Esophagus squamous epithelium (tissue), 5 donors: Measurements from ENCODE around the gene SMCP. TPM values are rescaled to one million over a fixed set of nuclear protein-coding genes. Genes with fewer than 3 reads are reported as not detected.

Experiments
- DNase-seq: peaks from one replicate; lab custom pipeline; 2025; lab: John Stamatoyannopoulos, UW
- H3K27ac ChIP-seq, 4 donors: fragments of 200-600 bp; sonication (generic); one replicate each; pipeline ENCODE4 v1.5.1; 2016 to 2019; ENCODE audit warnings: mild to moderate bottlenecking in 1 of 4
- H3K27me3 ChIP-seq, 4 donors: fragments of 200-600 bp; sonication (generic); 1 replicate in 3 of 4; 2 replicates in 1 of 4; pipeline versions ENCODE4 v1.5.1 to v1.6.0; 2017 to 2021; ENCODE audit warnings: antibody characterized with exemption in 1 of 4
- H3K36me3 ChIP-seq, 3 donors: fragments of 200-600 bp; sonication (generic); one replicate each; pipeline ENCODE4 v1.5.1; 2016 to 2019
- H3K4me1 ChIP-seq, 3 donors: fragments of 200-600 bp; sonication (generic); one replicate each; pipeline ENCODE4 v1.5.1; 2017 to 2019
- H3K4me3 ChIP-seq, 4 donors: fragments of 200-600 bp; sonication (generic); 1 replicate in 3 of 4; 2 replicates in 1 of 4; pipeline ENCODE4 v1.5.1; 2016 to 2019; ENCODE audit warnings: mild to moderate bottlenecking in 2 of 4, moderate library complexity in 1 of 4
- H3K9me3 ChIP-seq, 3 donors: fragments of 200-600 bp; sonication (generic); one replicate each; pipeline ENCODE4 v1.5.1; 2016 to 2019
- CTCF ChIP-seq, 6 experiments: fragments of 450-650 bp in 4 of 6; fragments of 200-600 bp in 2 of 6; sonication (generic) in 2 of 6; IDR thresholded peaks; one replicate each; pipeline ENCODE4 v1.5.1; 2016 to 2019; ENCODE audit warnings: antibody characterized with exemption in 6 of 6, mild to moderate bottlenecking in 4 of 6, moderate library complexity in 4 of 6
- POLR2A ChIP-seq, 4 donors: fragments of 450-650 bp; IDR thresholded peaks; one replicate each; pipeline ENCODE4 v1.6.1; 2017; ENCODE audit warnings: antibody characterized with exemption in 4 of 4, mild to moderate bottlenecking in 4 of 4, moderate library complexity in 3 of 4
- WGBS, 2 donors: methylation state at CpG; one replicate each; pipeline ENCODE4 v1.1.5; 2018; 5-methylcytosine and 5-hydroxymethylcytosine counted together
- intact Hi-C: fragments of 100-400 bp; cut with DNase I; formaldehyde crosslinking; loops from one replicate; pipeline ENCODE4 v1.15.0; 2022
- total RNA-seq, 4 donors: library from RNA; depleted of rRNA; stranded (reverse); fragments of >200 nt; gene quantifications; one replicate each; pipeline ENCODE4 v1.1.0, GENCODE V29; 2016
- donor health status: DM: yes; HTN: yes; CAD: no.

SMCP gene
- total RNA-seq, 4 donors from 2014 or later, result not detected

GRCh38 chr1:152879559-152880198 is 1.6 kb downstream of the SMCP start:
- TF ChIP-seq CTCF (IDR thresholded peaks at IDR 0.05), result no peak
- no peak for TF ChIP-seq POLR2A (IDR thresholded peaks at IDR 0.05)
- Histone ChIP-seq H3K4me1 (peaks cover 0 to 47% (median 12%) of the 10 kb centered on the region in 3 donors), H3K27me3 (no peaks in the 10 kb centered on the region), H3K27ac (peak overlapping the region; percentile 26 to 85 (median 80)), H3K4me3 (no peak overlapping the region), H3K9me3 (no peaks in the 10 kb centered on the region), H3K36me3 (no peaks in the 10 kb centered on the region)
- intact Hi-C loops, result no loop called here
- no peak for DNase-seq

GRCh38 chr1:152880316-152880715 is 2.2 kb downstream of the SMCP start:
- intact Hi-C loops, result no loop called here
- DNase-seq, result no peak
- WGBS, 2 donors, result 37 to 46% methylated on average over 4 of the region's 4 CpGs
- H3K27ac ChIP-seq, result peak overlapping the region; percentile 67 to 85 (median 80)
- H3K4me3 ChIP-seq, result no peak overlapping the region
- no peaks in the 10 kb centered on the region for H3K9me3 ChIP-seq
- no peaks in the 10 kb centered on the region for H3K36me3 ChIP-seq
- peaks cover 0 to 54% (median 15%) of the 10 kb centered on the region in 3 donors for H3K4me1 ChIP-seq
- H3K27me3 ChIP-seq, result no peaks in the 10 kb centered on the region
- no peak for TF ChIP-seq POLR2A (IDR thresholded peaks at IDR 0.05)
- no peak for TF ChIP-seq CTCF (IDR thresholded peaks at IDR 0.05)

- H3K27me3 ChIP-seq, result no peaks in the 10 kb centered on the region
- intact Hi-C loops, result no loop called here
- H3K36me3 ChIP-seq, result no peaks in the 10 kb centered on the region
- DNase-seq, result no peak
- no peak overlapping the region for H3K4me3 ChIP-seq
- 33 to 48% methylated on average over 3 to 5 of the region's 5 CpGs for WGBS, 2 donors
- H3K9me3 ChIP-seq, result no peaks in the 10 kb centered on the region
- H3K27ac ChIP-seq, result peak overlapping the region; percentile 67 to 85 (median 80)
- TF ChIP-seq POLR2A (IDR thresholded peaks at IDR 0.05) (no peak), CTCF (IDR thresholded peaks at IDR 0.05) (peak in 1 of 6 experiments; percentile 29)
- peaks cover 0 to 59% (median 15%) of the 10 kb centered on the region in 3 donors for H3K4me1 ChIP-seq
These were observed 2.8 kb downstream of the SMCP start for GRCh38 chr1:152880907-152881306.

GRCh38 chr1:152884085-152884484 is 6.0 kb downstream of the SMCP start:
- peak overlapping the region in 3 of 4 donors; percentile 47 to 69 (median 51) for H3K27ac ChIP-seq
- intact Hi-C loops, result no loop called here

More at GRCh38 chr1:152884085-152884484, 6.0 kb downstream of the SMCP start:
- no peak overlapping the region for H3K4me3 ChIP-seq
- H3K36me3 ChIP-seq, result no peaks in the 10 kb centered on the region
- TF ChIP-seq CTCF (IDR thresholded peaks at IDR 0.05) (no peak), POLR2A (IDR thresholded peaks at IDR 0.05) (no peak)
- no peaks in the 10 kb centered on the region for H3K9me3 ChIP-seq
- H3K27me3 ChIP-seq, result no peaks in the 10 kb centered on the region
- DNase-seq, result no peak
- H3K4me1 ChIP-seq, result peaks cover 0 to 80% (median 29%) of the 10 kb centered on the region in 3 donors
